Caco-2 (cell line): ENCODE data around the gene HSPA1B. TPM values are rescaled to one million over a fixed set of nuclear protein-coding genes. Genes with fewer than 3 reads are reported as not detected.

Experiments used
- BruUV-seq: library from RNA; stranded (reverse); fragments of 400-500 nt; replicated peaks from 2 replicates; lab custom pipeline; 2021; lab: Mats Ljungman, UMichigan
- CTCF ChIA-PET: fragments of 300-600 bp; sonication (Branson Sonifier 250); formaldehyde crosslinking; loops from one replicate; lab custom pipeline; 2022; ENCODE audit warnings: antibody characterized with exemption; lab: Charles Lee
- POLR2A ChIA-PET: fragments of 300-600 bp; sonication (Branson Sonifier 250); formaldehyde crosslinking; loops from one replicate; lab custom pipeline; 2022; ENCODE audit warnings: antibody characterized with exemption; lab: Charles Lee
- DNase-seq, 2 experiments: peaks; one replicate each; pipeline versions ENCODE4 v3.0.0 to v3.0.0-alpha.2; 2020 to 2022
- H3K27me3 ChIP-seq: replicated peaks from 2 replicates; pipeline ENCODE4 v1.6.0; 2011; ENCODE audit warnings: low read length; ENCODE audit not compliant: control insufficient read depth, insufficient read depth
- H3K36me3 ChIP-seq: 2 replicates; pipeline ENCODE4 v1.5.1; 2011; ENCODE audit warnings: low read length; ENCODE audit not compliant: control insufficient read depth, insufficient read depth
- H3K4me1 ChIP-seq: fragments of 250-450 bp; sonication (Bioruptor Pico); 2 replicates; pipeline ENCODE4 v1.5.1; 2020; ENCODE audit warnings: mild to moderate bottlenecking
- H3K4me3 ChIP-seq: 2 replicates; pipeline ENCODE4 v1.5.1; 2011; ENCODE audit warnings: low read depth, mild to moderate bottlenecking, control low read depth, low read length
- H3K9me3 ChIP-seq: fragments of 250-450 bp; sonication (Bioruptor Pico); 2 replicates; pipeline ENCODE4 v1.5.1; 2020; ENCODE audit warnings: mild to moderate bottlenecking, moderate library complexity
- H3K27ac Mint-ChIP-seq: one replicate; pipeline ENCODE4 v1.8.0; 2022; ENCODE audit warnings: mixed read lengths; ENCODE audit not compliant: unreplicated experiment
- H3K27me3 Mint-ChIP-seq: one replicate; pipeline ENCODE4 v1.8.0; 2022; ENCODE audit warnings: mixed read lengths; ENCODE audit not compliant: insufficient read depth, unreplicated experiment
- H3K36me3 Mint-ChIP-seq: one replicate; pipeline ENCODE4 v1.8.0; 2022; ENCODE audit warnings: mild to moderate bottlenecking, mixed read lengths; ENCODE audit not compliant: insufficient read depth, unreplicated experiment
- H3K4me1 Mint-ChIP-seq: one replicate; pipeline ENCODE4 v1.8.0; 2022; ENCODE audit warnings: low read depth, mixed read lengths; ENCODE audit not compliant: unreplicated experiment
- H3K4me3 Mint-ChIP-seq: one replicate; pipeline ENCODE4 v1.8.0; 2022; ENCODE audit warnings: mild to moderate bottlenecking, moderate library complexity, mixed read lengths; ENCODE audit not compliant: unreplicated experiment
- H3K9me3 Mint-ChIP-seq: one replicate; pipeline ENCODE4 v1.8.0; 2022; ENCODE audit warnings: mixed read lengths; ENCODE audit not compliant: unreplicated experiment
- CTCF ChIP-seq, 2 experiments: fragments of 200-600 bp in 1 of 2; IDR thresholded peaks; 1 replicate in 1 of 2; 2 replicates in 1 of 2; pipeline versions ENCODE4 v1.5.1 to v1.8.0; 2011 to 2022; ENCODE audit warnings: antibody characterized with exemption in 1 of 2, control low read depth in 1 of 2, inconsistent platforms in 1 of 2, low read depth in 1 of 2, low read length in 1 of 2, mild to moderate bottlenecking in 1 of 2, moderate library complexity in 1 of 2; ENCODE audit not compliant: insufficient read depth in 1 of 2, severe bottlenecking in 1 of 2, unreplicated experiment in 1 of 2
- intact Hi-C: fragments of 100-400 bp; cut with micrococcal nuclease; formaldehyde crosslinking; loops from one replicate; pipeline ENCODE4 v1.10.0; 2022; ENCODE audit not compliant: unreplicated experiment
- total RNA-seq: library from RNA; stranded (reverse); gene quantifications from 2 replicates; pipeline ENCODE4 v1.2.3, GENCODE V29; 2022

HSPA1B gene
- total RNA-seq, 1 experiment from 2014 or later, result 99.0 TPM

GRCh38 chr6:31869343-31869742 is 41.8 kb downstream of the HSPA1B start:
- Mint-ChIP-seq H3K9me3 (no peaks in the 10 kb centered on the region), H3K27me3 (no peaks in the 10 kb centered on the region), H3K27ac (no peak overlapping the region), H3K36me3 (peaks cover 9% of the 10 kb centered on the region), H3K4me3 (no peak overlapping the region), H3K4me1 (peaks cover 6% of the 10 kb centered on the region)
- H3K9me3 ChIP-seq, result no peaks in the 10 kb centered on the region
- CTCF ChIA-PET, result no interaction called here
- no TSS peak for BruUV-seq
- no peak for DNase-seq
- H3K4me3 ChIP-seq, result no peak overlapping the region
- TF ChIP-seq CTCF (IDR thresholded peaks at IDR 0.05; ENCODE audit: insufficient read depth in 1 of 2, low read depth in 1 of 2, low read length in 1 of 2, severe bottlenecking in 1 of 2, unreplicated experiment in 1 of 2), result no peak
- intact Hi-C loops, result no loop called here
- H3K4me1 ChIP-seq, result peaks cover 8% of the 10 kb centered on the region
- POLR2A ChIA-PET, result no interaction called here
- no peaks in the 10 kb centered on the region for H3K27me3 ChIP-seq
- no peaks in the 10 kb centered on the region for H3K36me3 ChIP-seq

GRCh38 chr6:31870385-31870921 is 42.9 kb downstream of the HSPA1B start:
- POLR2A ChIA-PET, result no interaction called here
- Mint-ChIP-seq H3K27me3 (no peaks in the 10 kb centered on the region), H3K9me3 (no peaks in the 10 kb centered on the region), H3K4me3 (no peak overlapping the region), H3K27ac (no peak overlapping the region), H3K4me1 (peaks cover 6% of the 10 kb centered on the region), H3K36me3 (peaks cover 6% of the 10 kb centered on the region)
- Histone ChIP-seq H3K4me1 (peaks cover 1% of the 10 kb centered on the region; the same call in 1 of the 2 replicates), H3K27me3 (no peaks in the 10 kb centered on the region), H3K9me3 (no peaks in the 10 kb centered on the region), H3K36me3 (no peaks in the 10 kb centered on the region), H3K4me3 (no peak overlapping the region)
- BruUV-seq, result no TSS peak
- intact Hi-C loops, result no loop called here
- DNase-seq, result no peak
- CTCF ChIA-PET, result no interaction called here
- TF ChIP-seq CTCF (IDR thresholded peaks at IDR 0.05; ENCODE audit: insufficient read depth in 1 of 2, low read depth in 1 of 2, low read length in 1 of 2, severe bottlenecking in 1 of 2, unreplicated experiment in 1 of 2), result no peak

GRCh38 chr6:31871046-31871659 is 43.6 kb downstream of the HSPA1B start:
- H3K36me3 ChIP-seq, result no peaks in the 10 kb centered on the region
- Mint-ChIP-seq H3K36me3 (peaks cover 6% of the 10 kb centered on the region), H3K4me1 (no peaks in the 10 kb centered on the region), H3K27me3 (no peaks in the 10 kb centered on the region), H3K27ac (no peak overlapping the region), H3K9me3 (no peaks in the 10 kb centered on the region), H3K4me3 (no peak overlapping the region)
- DNase-seq, result no peak
- H3K4me3 ChIP-seq, result no peak overlapping the region
- no peaks in the 10 kb centered on the region for H3K4me1 ChIP-seq
- CTCF ChIA-PET, result no interaction called here
- H3K9me3 ChIP-seq, result no peaks in the 10 kb centered on the region
- BruUV-seq, result no TSS peak
- POLR2A ChIA-PET, result no interaction called here
- no peaks in the 10 kb centered on the region for H3K27me3 ChIP-seq
- no peak for TF ChIP-seq CTCF (IDR thresholded peaks at IDR 0.05; ENCODE audit: insufficient read depth in 1 of 2, low read depth in 1 of 2, low read length in 1 of 2, severe bottlenecking in 1 of 2, unreplicated experiment in 1 of 2)
- intact Hi-C loops, result no loop called here
